ENCODE results near the gene MAP2K4. TPM values are rescaled to one million over a fixed set of nuclear protein-coding genes. Genes with fewer than 3 reads are reported as not detected.

Gene MAP2K4
- total and polyA plus RNA-seq, 2 of the 8 experiments (the other 6 are each of a cell fraction or from before 2014, with no cell fraction given) = 14.2 to 37.3 TPM

- H3K14ac ChIP-seq (ENCODE audit: insufficient read length) = no peak overlapping the region
- H2BK20ac ChIP-seq (ENCODE audit: low read length) = no peak overlapping the region
- H2AK5ac ChIP-seq (ENCODE audit: low read depth, low read length) = no peak overlapping the region
- H3K79me1 ChIP-seq (ENCODE audit: low read depth, low read length) = no peaks in the 10 kb centered on the region; the same call in 1 of the 2 replicates
- ChIA-PET POLR2A (ENCODE audit: partially characterized antibody) (no interaction called here), CTCF (ENCODE audit: partially characterized antibody) (interaction anchor here (0.5 kb wide), 1 partner anchor 8 kb away, joined by 3 read pairs; no protein-coding TSS in a partner anchor)
- H3K23ac ChIP-seq (ENCODE audit: insufficient read length) = no peak overlapping the region
- H3K56ac ChIP-seq (replicated peaks; ENCODE audit: insufficient read length, low read depth, low read length) = no peak overlapping the region
- no peak overlapping the region for H3K18ac ChIP-seq (ENCODE audit: extremely low read depth, low read length)
- H3K27ac ChIP-seq (ENCODE audit: low read depth, low read length) = no peak overlapping the region
- H3K4ac ChIP-seq (replicated peaks; ENCODE audit: insufficient read length, low read depth, low read length) = no peak overlapping the region
- H2AFZ ChIP-seq (ENCODE audit: low read length) = no peak overlapping the region
- H3K4me3 ChIP-seq (ENCODE audit: extremely low read depth in 1 of 4, insufficient read depth in 2 of 4, low read depth in 3 of 4, low read length in 4 of 4) = no peak overlapping the region
- no peak for FAIRE-seq
- H4K91ac ChIP-seq (replicated peaks; ENCODE audit: insufficient read length, low read length) = no peak overlapping the region
- H3K27me3 ChIP-seq (replicated peaks in 1 of 4; ENCODE audit: control insufficient read depth in 3 of 4, extremely low read depth in 1 of 4, insufficient read depth in 3 of 4, low read length in 3 of 4) = no peaks in the 10 kb centered on the region
- H3K9ac ChIP-seq (replicated peaks in 1 of 4; ENCODE audit: extremely low read depth in 1 of 4, low read depth in 3 of 4, low read length in 3 of 4) = no peak overlapping the region; a peak in 1 of 7 replicates
- H2BK12ac ChIP-seq (ENCODE audit: low read depth, low read length) = no peak overlapping the region
- no peaks in the 10 kb centered on the region for H3K79me2 ChIP-seq (ENCODE audit: control insufficient read depth in 1 of 2, insufficient read depth in 2 of 2, low read length in 2 of 2)
- no peak overlapping the region for H2BK15ac ChIP-seq (ENCODE audit: low read length)
- peaks cover 0 to 26% (median 9%) of the 10 kb centered on the region in 4 experiments; a peak in 6 of 8 replicates for H3K36me3 ChIP-seq (ENCODE audit: control insufficient read depth in 2 of 4, insufficient read depth in 4 of 4, low read length in 3 of 4)
- no peak for DNase-seq (ENCODE audit: low read depth in 1 of 2, low spot score in 2 of 2)
- no peak overlapping the region for H3K4me2 ChIP-seq (ENCODE audit: insufficient read depth in 1 of 2, low read depth in 2 of 2, low read length in 2 of 2)
- H4K8ac ChIP-seq (ENCODE audit: extremely low read depth, insufficient read depth, low read length) = no peak overlapping the region
- H3K4me1 ChIP-seq (replicated peaks in 1 of 4; ENCODE audit: control insufficient read depth in 3 of 4, insufficient read depth in 4 of 4, low read length in 3 of 4) = peaks cover 0 to 8% (median 4%) of the 10 kb centered on the region in 4 experiments; a peak in 4 of 7 replicates
- no peaks in the 10 kb centered on the region for H3K23me2 ChIP-seq (ENCODE audit: low read depth, low read length)
- no peak overlapping the region for H2BK120ac ChIP-seq (replicated peaks; ENCODE audit: low read depth, low read length)
- H4K20me1 ChIP-seq (replicated peaks in 1 of 2; ENCODE audit: control insufficient read depth in 1 of 2, insufficient read depth in 2 of 2, low read length in 2 of 2) = no peaks in the 10 kb centered on the region
- H4K5ac ChIP-seq (ENCODE audit: insufficient read length, low read depth, low read length) = no peak overlapping the region
- H3K9me3 ChIP-seq (ENCODE audit: insufficient read depth in 2 of 2, low read depth in 1 of 2, low read length in 1 of 2) = no peaks in the 10 kb centered on the region
- WGBS, 2 experiments (ENCODE audit: extremely low coverage in 1 of 2, insufficient coverage in 1 of 2, insufficient read length in 1 of 2, insufficient replicate concordance in 2 of 2, low coverage in 1 of 2, low lambda C conversion rate in 2 of 2, missing lambda C conversion rate in 1 of 2) = 94% methylated on average over 3 of the region's 3 CpGs; no CpG with 5 or more reads in 1 of the 2 experiments
- H2BK5ac ChIP-seq (ENCODE audit: low read depth, low read length) = no peak overlapping the region
- no peak for TF ChIP-seq RAD21 (IDR thresholded peaks at IDR 0.05 in 1 of 2, conservative IDR thresholded peaks at IDR 0.05 in 1 of 2; ENCODE audit: low read depth in 2 of 2, low read length in 2 of 2)
- TF ChIP-seq ASH2L (IDR thresholded peaks at IDR 0.05; ENCODE audit: low read length) = no peak
- no peak for TF ChIP-seq POU5F1 (IDR thresholded peaks at IDR 0.05; ENCODE audit: low read depth, low read length)
- TF ChIP-seq FOSL1 (IDR thresholded peaks at IDR 0.05; ENCODE audit: insufficient read depth, low read depth, low read length) = no peak
- TF ChIP-seq, protein P1, sequence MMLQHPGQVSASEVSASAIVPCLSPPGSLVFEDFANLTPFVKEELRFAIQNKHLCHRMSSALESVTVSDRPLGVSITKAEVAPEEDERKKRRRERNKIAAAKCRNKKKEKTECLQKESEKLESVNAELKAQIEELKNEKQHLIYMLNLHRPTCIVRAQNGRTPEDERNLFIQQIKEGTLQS (IDR thresholded peaks at IDR 0.05; ENCODE audit: insufficient read depth, low read depth, low read length) = no peak
- TF ChIP-seq, protein P2, sequence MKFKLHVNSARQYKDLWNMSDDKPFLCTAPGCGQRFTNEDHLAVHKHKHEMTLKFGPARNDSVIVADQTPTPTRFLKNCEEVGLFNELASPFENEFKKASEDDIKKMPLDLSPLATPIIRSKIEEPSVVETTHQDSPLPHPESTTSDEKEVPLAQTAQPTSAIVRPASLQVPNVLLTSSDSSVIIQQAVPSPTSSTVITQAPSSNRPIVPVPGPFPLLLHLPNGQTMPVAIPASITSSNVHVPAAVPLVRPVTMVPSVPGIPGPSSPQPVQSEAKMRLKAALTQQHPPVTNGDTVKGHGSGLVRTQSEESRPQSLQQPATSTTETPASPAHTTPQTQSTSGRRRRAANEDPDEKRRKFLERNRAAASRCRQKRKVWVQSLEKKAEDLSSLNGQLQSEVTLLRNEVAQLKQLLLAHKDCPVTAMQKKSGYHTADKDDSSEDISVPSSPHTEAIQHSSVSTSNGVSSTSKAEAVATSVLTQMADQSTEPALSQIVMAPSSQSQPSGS (IDR thresholded peaks at IDR 0.05; ENCODE audit: low read length) = no peak
- no peak for TF ChIP-seq TAF1 (IDR thresholded peaks at IDR 0.05; ENCODE audit: low read depth, low read length)
- TF ChIP-seq SP1 (IDR thresholded peaks at IDR 0.05; ENCODE audit: low read depth, low read length) = no peak
- TF ChIP-seq EGR1 (IDR thresholded peaks at IDR 0.05; ENCODE audit: borderline replicate concordance, low read depth, low read length) = no peak
- no peak for TF ChIP-seq EP300 (IDR thresholded peaks at IDR 0.05; ENCODE audit: borderline replicate concordance in 1 of 2, low read depth in 2 of 2, low read length in 2 of 2)
- no peak for TF ChIP-seq SIRT6 (IDR thresholded peaks at IDR 0.05; ENCODE audit: low read length)
- TF ChIP-seq BCL11A (IDR thresholded peaks at IDR 0.05; ENCODE audit: low read depth in 2 of 2, low read length in 2 of 2) = no peak
Observed at GRCh38 chr17:12118617-12119016, 97.9 kb downstream of the MAP2K4 start.
